Uterus (tissue), 2 donors: Measurements from ENCODE around the gene XYLT1.

ENCODE experiments used
- POLR2A ChIP-seq, 2 donors: fragments of 450-650 bp; IDR thresholded peaks; one replicate each; pipeline ENCODE4 v1.6.1; 2016; ENCODE audit warnings: antibody characterized with exemption in 2 of 2, mild to moderate bottlenecking in 1 of 2, moderate library complexity in 1 of 2
- TF ChIP-seq, protein P1 (sequence below), 4 experiments: fragments of 200-600 bp in 2 of 4; fragments of 450-650 bp in 2 of 4; sonication (generic) in 2 of 4; IDR thresholded peaks; one replicate each; pipeline ENCODE4 v1.5.1; 2016 to 2019; ENCODE audit warnings: antibody characterized with exemption in 4 of 4, mild to moderate bottlenecking in 2 of 4, moderate library complexity in 1 of 4

DNA sequence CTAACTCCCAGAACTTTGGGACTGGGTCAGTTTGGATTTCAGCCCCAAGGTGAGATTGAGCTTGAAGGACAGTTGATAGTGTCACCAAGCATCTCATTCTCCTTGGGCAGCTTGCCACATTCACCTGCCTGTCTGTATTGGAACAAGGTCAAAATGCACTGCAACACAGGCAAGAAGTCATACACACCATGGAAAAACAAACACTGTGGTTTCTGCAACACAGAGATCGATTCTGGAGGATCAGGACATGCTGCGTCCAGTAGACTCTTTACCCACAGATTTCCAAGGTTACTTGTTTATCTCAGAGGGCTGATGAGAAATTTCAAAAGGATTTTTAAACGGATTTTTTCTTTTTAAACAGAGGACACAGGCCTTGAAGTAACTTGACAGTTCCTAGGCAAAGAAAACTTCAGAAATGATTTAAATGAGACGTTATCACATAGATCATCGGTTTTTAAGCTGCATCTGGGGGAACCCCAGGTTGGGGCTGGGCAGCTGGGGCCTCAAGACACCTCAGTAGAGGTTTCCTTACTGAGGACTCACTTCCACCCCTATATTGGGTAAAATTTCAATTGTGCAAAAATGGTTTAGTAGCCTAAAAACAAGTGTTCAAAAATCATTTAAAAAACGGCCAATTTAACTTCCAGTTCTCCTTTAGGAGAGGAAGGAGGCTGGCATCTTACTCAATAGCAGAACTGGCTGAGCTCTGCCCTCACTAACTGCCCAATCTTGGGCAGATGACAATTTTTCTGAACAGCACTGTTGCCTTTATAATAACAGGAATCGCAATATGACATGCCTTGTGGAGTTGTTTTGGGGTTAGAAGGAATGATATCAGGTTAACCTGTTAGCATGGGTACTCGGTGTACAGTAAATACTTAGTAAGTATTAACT, 299.3 kb downstream of the XYLT1 start:
- TF ChIP-seq, protein P1, sequence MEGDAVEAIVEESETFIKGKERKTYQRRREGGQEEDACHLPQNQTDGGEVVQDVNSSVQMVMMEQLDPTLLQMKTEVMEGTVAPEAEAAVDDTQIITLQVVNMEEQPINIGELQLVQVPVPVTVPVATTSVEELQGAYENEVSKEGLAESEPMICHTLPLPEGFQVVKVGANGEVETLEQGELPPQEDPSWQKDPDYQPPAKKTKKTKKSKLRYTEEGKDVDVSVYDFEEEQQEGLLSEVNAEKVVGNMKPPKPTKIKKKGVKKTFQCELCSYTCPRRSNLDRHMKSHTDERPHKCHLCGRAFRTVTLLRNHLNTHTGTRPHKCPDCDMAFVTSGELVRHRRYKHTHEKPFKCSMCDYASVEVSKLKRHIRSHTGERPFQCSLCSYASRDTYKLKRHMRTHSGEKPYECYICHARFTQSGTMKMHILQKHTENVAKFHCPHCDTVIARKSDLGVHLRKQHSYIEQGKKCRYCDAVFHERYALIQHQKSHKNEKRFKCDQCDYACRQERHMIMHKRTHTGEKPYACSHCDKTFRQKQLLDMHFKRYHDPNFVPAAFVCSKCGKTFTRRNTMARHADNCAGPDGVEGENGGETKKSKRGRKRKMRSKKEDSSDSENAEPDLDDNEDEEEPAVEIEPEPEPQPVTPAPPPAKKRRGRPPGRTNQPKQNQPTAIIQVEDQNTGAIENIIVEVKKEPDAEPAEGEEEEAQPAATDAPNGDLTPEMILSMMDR (IDR thresholded peaks at IDR 0.05) = no peak
- TF ChIP-seq POLR2A (IDR thresholded peaks at IDR 0.05) = no peak
